Glutamatergic neuron (in vitro differentiated cells): Measurements from ENCODE around the gene TRABD. TPM values are rescaled to one million over a fixed set of nuclear protein-coding genes. Genes with fewer than 3 reads are reported as not detected.
A peak's percentile ranks its signal among the peaks of the same experiment; 100 is the strongest.

Source experiments
- DNase-seq: peaks from one replicate; pipeline ENCODE4 v3.0.0; 2022
- H3K27ac Mint-ChIP-seq: one replicate; pipeline ENCODE4 v1.8.0; 2020; ENCODE audit warnings: mild to moderate bottlenecking, mixed read lengths, inconsistent platforms; ENCODE audit not compliant: unreplicated experiment
- H3K27me3 Mint-ChIP-seq: one replicate; pipeline ENCODE4 v1.8.0; 2020; ENCODE audit warnings: mild to moderate bottlenecking, moderate library complexity, mixed read lengths, inconsistent platforms; ENCODE audit not compliant: unreplicated experiment
- H3K36me3 Mint-ChIP-seq: one replicate; pipeline ENCODE4 v1.8.0; 2020; ENCODE audit warnings: mild to moderate bottlenecking, mixed read lengths, inconsistent platforms; ENCODE audit not compliant: unreplicated experiment
- H3K4me1 Mint-ChIP-seq: one replicate; pipeline ENCODE4 v1.8.0; 2020; ENCODE audit warnings: mild to moderate bottlenecking, low read depth, mixed read lengths, inconsistent platforms; ENCODE audit not compliant: unreplicated experiment
- H3K4me3 Mint-ChIP-seq: one replicate; pipeline ENCODE4 v1.8.0; 2020; ENCODE audit warnings: mild to moderate bottlenecking, mixed read lengths, inconsistent platforms; ENCODE audit not compliant: unreplicated experiment
- H3K9me3 Mint-ChIP-seq: one replicate; pipeline ENCODE4 v1.8.0; 2020; ENCODE audit warnings: mild to moderate bottlenecking, moderate library complexity, mixed read lengths, inconsistent platforms; ENCODE audit not compliant: unreplicated experiment
- CTCF ChIP-seq: fragments of 200-600 bp; sonication (generic); IDR thresholded peaks from one replicate; pipeline ENCODE4 v1.5.0; 2021; ENCODE audit not compliant: partially characterized antibody, unreplicated experiment
- total RNA-seq: library from RNA; stranded (reverse); fragmentation: NEBNext Ultra II Directional; extraction: Animal tissue kit (Norgen Biotek cat#: 25700); gene quantifications from one replicate; pipeline ENCODE4 v1.2.1, GENCODE V29; 2021; ENCODE audit not compliant: unreplicated experiment

Gene TRABD
- total RNA-seq, 1 donor from 2014 or later: 31.3 TPM

GRCh38 chr22:50228366-50228765 lies 42.7 kb downstream of the TRABD start:
- peaks cover 1% of the 10 kb centered on the region for H3K4me1 Mint-ChIP-seq
- peaks cover 13% of the 10 kb centered on the region for H3K9me3 Mint-ChIP-seq
- peaks cover 9% of the 10 kb centered on the region for H3K27me3 Mint-ChIP-seq
- H3K36me3 Mint-ChIP-seq: no peaks in the 10 kb centered on the region
- peak; percentile 15 for DNase-seq
- no peak for TF ChIP-seq CTCF
- no peak overlapping the region for H3K27ac Mint-ChIP-seq
- no peak overlapping the region for H3K4me3 Mint-ChIP-seq

DNA sequence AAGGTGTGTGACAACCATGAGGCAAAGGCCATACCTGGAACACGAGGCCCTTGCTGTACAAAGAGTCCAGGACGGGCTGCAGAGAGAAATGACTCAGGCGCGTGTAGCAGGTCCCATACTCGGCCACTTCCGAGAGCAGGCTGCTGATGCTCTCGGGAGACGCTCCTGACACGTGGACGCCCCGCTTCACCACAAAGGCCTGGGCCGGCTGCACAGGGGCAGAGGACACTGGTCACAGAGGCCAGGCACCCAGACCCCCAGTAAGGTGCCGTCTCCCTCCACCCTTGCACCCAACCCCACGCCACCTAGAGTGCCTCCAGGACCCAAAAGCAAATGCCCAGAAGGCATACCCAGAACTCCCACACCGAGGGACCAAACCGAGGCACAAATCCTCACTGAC lies 43.7 kb downstream of the TRABD start:
- Mint-ChIP-seq H3K36me3 (no peaks in the 10 kb centered on the region), H3K27ac (no peak overlapping the region), H3K27me3 (peaks cover 10% of the 10 kb centered on the region), H3K4me3 (no peak overlapping the region), H3K4me1 (peaks cover 1% of the 10 kb centered on the region), H3K9me3 (peaks cover 6% of the 10 kb centered on the region)
- no peak for TF ChIP-seq CTCF
- peak; percentile 10 for DNase-seq

DNA sequence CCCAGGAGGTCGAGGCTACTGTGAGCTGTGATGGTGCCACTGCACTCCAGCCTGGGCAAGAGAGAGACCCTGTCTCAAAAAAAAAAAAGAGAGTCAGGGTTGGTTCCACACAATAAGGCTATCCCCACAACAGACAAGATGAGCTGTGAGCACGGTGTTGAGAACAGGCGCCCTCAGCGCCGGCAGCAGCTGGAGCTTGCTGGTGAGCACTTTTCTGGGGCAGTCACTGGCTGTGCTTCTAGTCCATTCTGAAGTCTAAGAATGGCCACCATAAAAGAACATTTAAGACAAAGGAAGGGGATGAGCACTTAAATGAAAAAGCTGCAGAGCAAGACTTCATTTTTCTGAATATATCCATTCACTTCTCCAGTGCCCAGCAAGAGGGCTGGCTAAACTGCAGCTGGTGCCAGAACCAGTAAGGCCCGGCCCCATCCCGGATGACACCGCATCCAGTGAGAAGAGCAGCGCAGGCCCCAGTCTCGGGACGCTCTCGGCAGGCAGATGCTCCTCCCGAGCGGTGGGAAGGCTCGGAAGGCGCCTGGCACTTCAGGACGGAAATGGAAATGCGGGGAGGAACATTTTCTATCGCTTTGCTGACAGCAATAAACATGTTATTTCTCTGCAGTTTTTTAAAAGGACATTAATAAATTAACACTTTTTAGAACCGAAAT lies 46.9 kb downstream of the TRABD start:
- no peak for TF ChIP-seq CTCF
- Mint-ChIP-seq H3K4me1 (peaks cover 1% of the 10 kb centered on the region), H3K4me3 (no peak overlapping the region)

DNA sequence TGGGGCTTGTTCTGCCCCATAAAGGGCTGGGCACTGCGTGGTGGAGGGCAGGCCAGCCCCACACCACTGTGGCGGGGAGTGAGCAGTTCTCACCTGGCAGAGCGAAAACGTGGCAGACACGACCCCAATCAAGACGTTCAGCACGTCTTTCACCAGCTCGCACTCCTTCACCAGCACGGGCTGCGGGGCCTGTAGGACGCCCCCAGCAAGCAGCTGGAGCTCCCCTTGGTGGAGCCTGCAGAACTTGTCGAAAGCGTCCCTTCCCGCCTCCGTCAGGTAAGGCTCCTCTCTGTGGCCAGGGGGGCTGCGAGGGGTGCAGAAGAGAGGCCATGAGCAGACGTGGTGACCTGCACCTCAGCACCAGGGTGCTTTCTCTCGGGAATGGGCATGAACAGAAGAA lies 47.5 kb downstream of the TRABD start:
- no peak for DNase-seq
- no peak overlapping the region for H3K4me3 Mint-ChIP-seq
- peaks cover 12% of the 10 kb centered on the region for H3K27me3 Mint-ChIP-seq
- peaks cover 1% of the 10 kb centered on the region for H3K4me1 Mint-ChIP-seq
- no peak for TF ChIP-seq CTCF
- H3K9me3 Mint-ChIP-seq: peaks cover 7% of the 10 kb centered on the region
- no peaks in the 10 kb centered on the region for H3K36me3 Mint-ChIP-seq
- H3K27ac Mint-ChIP-seq: no peak overlapping the region

More for the DNA sequence above, 46.9 kb downstream of the TRABD start:
- Mint-ChIP-seq H3K9me3 (peaks cover 4% of the 10 kb centered on the region), H3K27me3 (peaks cover 10% of the 10 kb centered on the region), H3K36me3 (no peaks in the 10 kb centered on the region), H3K27ac (no peak overlapping the region)
- no peak for DNase-seq

DNA sequence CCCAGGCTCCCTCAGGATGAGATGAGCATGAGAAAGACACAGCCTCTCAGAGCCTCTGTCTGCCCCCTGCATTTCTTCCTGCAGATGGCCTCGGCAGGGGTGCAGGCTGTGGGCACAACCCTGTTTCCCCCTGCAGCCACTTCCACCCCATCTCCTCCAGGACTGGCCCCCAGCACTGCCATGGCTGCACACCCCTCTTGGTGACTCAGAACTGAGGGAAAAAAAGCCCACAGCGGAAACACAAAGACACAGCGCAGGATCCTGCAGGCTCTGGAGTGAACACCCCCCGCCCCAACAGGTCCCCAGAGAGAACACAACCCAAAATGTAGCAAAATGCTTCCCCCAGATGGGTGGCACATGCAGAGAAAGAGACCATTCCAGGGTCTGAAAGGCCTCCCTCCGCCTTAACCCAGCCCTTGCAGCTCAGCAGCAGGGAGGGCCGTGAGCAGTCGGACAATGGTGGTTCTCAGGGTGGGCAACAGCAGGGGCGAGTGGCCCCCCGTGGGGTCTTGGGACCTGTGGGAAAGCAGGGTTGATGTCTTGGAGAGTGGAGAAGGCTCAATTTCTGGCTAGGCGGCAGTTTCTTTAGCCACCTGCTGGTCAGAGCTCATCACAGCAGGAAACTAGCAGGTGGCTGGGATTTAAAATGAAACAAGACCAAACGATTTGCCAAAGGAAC lies 51.2 kb downstream of the TRABD start:
- Mint-ChIP-seq H3K27me3 (peaks cover 10% of the 10 kb centered on the region), H3K9me3 (peaks cover 3% of the 10 kb centered on the region), H3K27ac (no peak overlapping the region), H3K36me3 (no peaks in the 10 kb centered on the region), H3K4me3 (no peak overlapping the region), H3K4me1 (peaks cover 2% of the 10 kb centered on the region)
- TF ChIP-seq CTCF: peak; percentile 81
- DNase-seq: peak; percentile 54
